HG03175 (cell line): ENCODE measurements around the gene ABHD2.
A peak's percentile ranks its signal among the peaks of the same experiment; 100 is the strongest.

ENCODE experiments used
- ATAC-seq: cut with Tn5 transposase; IDR thresholded peaks from one replicate; pipeline ENCODE4 v1.9.1; 2021; ENCODE audit warnings: mild to moderate bottlenecking, moderate library complexity; ENCODE audit not compliant: unreplicated experiment

ABHD2 gene

GRCh38 chr15:89161666-89162065, 73.4 kb downstream of the ABHD2 start:
- ATAC-seq = no peak

GRCh38 chr15:89163271-89164055, 75.2 kb downstream of the ABHD2 start:
- ATAC-seq = no peak

- ATAC-seq = no peak
Observed at GRCh38 chr15:89164712-89165211, 76.5 kb downstream of the ABHD2 start.

GRCh38 chr15:89165677-89166076, 77.4 kb downstream of the ABHD2 start:
- ATAC-seq = no peak

- ATAC-seq = peak; percentile 75
Observed at GRCh38 chr15:89167267-89168176, 79.3 kb downstream of the ABHD2 start.

- no peak for ATAC-seq
Observed at GRCh38 chr15:89168316-89168833, 80.1 kb downstream of the ABHD2 start.

- ATAC-seq = no peak
Observed at GRCh38 chr15:89170364-89170763, 82.1 kb downstream of the ABHD2 start.

- no peak for ATAC-seq
Observed at GRCh38 chr15:89171136-89172072, 83.1 kb downstream of the ABHD2 start.

GRCh38 chr15:89172921-89173320, 84.7 kb downstream of the ABHD2 start:
- no peak for ATAC-seq

GRCh38 chr15:89174476-89174875, 86.2 kb downstream of the ABHD2 start:
- no peak for ATAC-seq

- ATAC-seq = no peak
Observed at GRCh38 chr15:89175617-89176191, 87.4 kb downstream of the ABHD2 start.

- ATAC-seq = no peak
Observed at GRCh38 chr15:89177116-89177515, 88.9 kb downstream of the ABHD2 start.

GRCh38 chr15:89177633-89178306, 89.5 kb downstream of the ABHD2 start:
- peak; percentile 53 for ATAC-seq

- no peak for ATAC-seq
Observed at GRCh38 chr15:89178307-89178977, 90.2 kb downstream of the ABHD2 start.

GRCh38 chr15:89179966-89180875, 92.0 kb downstream of the ABHD2 start:
- ATAC-seq = no peak

GRCh38 chr15:89184357-89184756, 96.1 kb downstream of the ABHD2 start:
- no peak for ATAC-seq

GRCh38 chr15:89184886-89185526, 96.8 kb downstream of the ABHD2 start:
- no peak for ATAC-seq
